GM13977 (cell line): ENCODE results near the gene IL17REL.

Experiments used
- DNase-seq: peaks from one replicate; pipeline ENCODE4 v3.0.0; 2012; ENCODE audit warnings: low spot score
- in situ Hi-C: fragments of 300-500 bp; cut with MboI; formaldehyde crosslinking; loops from one replicate; pipeline ENCODE4 v1.12.0; 2022; ENCODE audit warnings: low sequenced_read_pairs, low pct_unique_long_range_greater_than_20kb, mixed read lengths, inconsistent platforms; ENCODE audit not compliant: unreplicated experiment
- TF ChIP-seq, protein P1 (sequence below): IDR thresholded peaks from 2 replicates; pipeline ENCODE4 v1.5.1; 2012; ENCODE audit warnings: mild to moderate bottlenecking, control low read depth; ENCODE audit not compliant: insufficient read depth; ENCODE audit errors: extremely low read depth, missing control alignments

The IL17REL gene

DNA sequence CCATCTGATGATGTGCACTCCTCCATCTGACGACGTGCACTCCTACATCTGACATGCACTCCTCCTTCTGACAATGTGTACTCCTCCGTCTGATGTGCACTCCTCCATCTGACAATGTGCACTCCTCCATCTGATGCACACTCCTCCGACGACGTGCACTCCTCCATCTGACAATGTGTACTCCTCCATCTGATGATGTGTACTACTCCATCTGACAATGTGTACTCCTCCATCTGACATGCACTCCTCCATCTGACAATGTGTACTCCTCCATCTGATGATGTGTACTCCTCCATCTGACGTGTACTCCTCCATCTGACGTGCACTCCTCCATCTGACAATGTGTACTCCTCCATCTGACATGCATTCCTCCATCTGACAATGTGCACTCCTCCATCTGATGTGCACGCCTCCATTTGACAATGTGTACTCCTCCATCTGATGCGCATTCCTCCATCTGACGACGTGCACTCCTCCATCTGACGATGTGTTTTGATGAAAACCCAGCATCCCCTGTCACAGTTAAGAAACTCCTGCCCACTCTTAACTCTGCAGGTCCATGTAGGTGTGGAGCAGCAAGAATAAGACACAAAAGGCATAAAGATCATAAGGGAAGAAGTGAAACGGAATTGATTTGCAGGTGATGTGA, 9.7 kb upstream of the IL17REL start:
- no peak for DNase-seq
- TF ChIP-seq, protein P1, sequence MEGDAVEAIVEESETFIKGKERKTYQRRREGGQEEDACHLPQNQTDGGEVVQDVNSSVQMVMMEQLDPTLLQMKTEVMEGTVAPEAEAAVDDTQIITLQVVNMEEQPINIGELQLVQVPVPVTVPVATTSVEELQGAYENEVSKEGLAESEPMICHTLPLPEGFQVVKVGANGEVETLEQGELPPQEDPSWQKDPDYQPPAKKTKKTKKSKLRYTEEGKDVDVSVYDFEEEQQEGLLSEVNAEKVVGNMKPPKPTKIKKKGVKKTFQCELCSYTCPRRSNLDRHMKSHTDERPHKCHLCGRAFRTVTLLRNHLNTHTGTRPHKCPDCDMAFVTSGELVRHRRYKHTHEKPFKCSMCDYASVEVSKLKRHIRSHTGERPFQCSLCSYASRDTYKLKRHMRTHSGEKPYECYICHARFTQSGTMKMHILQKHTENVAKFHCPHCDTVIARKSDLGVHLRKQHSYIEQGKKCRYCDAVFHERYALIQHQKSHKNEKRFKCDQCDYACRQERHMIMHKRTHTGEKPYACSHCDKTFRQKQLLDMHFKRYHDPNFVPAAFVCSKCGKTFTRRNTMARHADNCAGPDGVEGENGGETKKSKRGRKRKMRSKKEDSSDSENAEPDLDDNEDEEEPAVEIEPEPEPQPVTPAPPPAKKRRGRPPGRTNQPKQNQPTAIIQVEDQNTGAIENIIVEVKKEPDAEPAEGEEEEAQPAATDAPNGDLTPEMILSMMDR = no peak
- in situ Hi-C loops = no loop called here

DNA sequence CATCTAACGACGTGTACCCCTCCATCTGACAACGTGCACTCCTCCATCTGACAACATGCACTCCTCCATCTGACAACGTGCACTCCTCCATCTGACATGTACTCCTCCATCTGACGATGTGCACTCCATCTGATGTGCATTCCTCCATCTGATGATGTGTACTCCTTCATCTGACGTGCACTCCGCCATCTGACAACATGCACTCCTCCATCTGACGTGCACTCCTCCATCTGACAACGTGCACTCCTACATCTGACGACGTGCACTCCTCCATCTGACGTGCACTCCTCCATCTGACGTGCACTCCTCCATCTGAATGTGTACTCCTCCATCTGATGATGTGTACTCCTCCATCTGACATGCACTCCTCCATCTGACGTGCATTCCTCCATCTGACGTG, 8.0 kb upstream of the IL17REL start:
- DNase-seq = no peak
- TF ChIP-seq, protein P1 = no peak
- in situ Hi-C loops = no loop called here

DNA sequence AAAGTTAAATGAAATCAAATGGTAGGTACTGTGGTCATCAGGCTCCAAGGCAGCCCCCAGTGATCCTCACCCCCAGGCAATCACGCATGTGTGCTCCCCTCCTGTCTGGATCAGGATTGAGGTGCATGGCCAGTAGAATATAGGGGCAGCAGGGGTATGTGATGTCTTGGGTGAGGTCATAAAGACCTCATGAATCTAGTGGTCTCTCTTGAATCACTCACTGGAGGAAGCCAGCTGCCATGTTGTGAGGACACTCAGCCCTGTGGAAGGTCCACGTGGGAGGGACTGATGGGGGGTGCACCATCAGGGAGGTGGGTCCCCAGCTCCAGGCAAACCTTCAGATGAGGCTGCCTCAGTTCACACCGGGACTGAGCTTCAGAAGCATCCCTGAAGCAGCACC, 6.8 kb upstream of the IL17REL start:
- DNase-seq = no peak
- in situ Hi-C loops = no loop called here
- TF ChIP-seq, protein P1 = no peak

DNA sequence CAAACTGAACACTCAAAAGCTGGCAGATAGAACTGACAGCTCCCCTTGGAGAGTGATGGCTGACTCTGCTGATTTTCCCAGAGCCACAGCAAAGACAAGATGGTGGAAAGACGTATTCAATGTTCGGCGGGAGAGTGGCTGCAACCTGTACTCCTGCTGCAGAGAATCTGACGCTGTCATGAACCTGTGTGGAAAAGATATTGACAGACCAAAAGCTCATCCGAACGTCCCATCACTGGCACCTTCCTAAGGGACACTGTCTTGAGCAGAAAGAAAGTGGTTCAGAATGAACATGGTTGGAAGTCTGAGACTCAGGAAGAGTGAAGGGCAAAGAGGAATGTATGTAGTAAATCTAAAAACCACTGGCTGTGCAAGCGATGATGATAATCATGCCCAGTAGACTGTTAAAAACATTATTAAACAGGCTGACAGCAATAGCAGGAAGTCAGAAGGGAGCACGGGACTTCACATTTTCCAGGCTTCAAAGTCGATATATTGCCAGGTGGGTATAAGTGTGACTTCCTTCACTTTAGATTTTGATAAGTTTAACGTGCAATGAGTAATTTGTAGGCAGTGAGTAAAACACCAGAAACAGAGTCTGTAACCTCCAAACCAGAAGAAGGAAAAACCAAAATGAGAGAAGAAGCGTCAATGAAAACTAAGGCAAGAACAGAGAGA, 6.2 kb upstream of the IL17REL start:
- no peak for DNase-seq
- TF ChIP-seq, protein P1 = no peak
- in situ Hi-C loops = no loop called here

DNA sequence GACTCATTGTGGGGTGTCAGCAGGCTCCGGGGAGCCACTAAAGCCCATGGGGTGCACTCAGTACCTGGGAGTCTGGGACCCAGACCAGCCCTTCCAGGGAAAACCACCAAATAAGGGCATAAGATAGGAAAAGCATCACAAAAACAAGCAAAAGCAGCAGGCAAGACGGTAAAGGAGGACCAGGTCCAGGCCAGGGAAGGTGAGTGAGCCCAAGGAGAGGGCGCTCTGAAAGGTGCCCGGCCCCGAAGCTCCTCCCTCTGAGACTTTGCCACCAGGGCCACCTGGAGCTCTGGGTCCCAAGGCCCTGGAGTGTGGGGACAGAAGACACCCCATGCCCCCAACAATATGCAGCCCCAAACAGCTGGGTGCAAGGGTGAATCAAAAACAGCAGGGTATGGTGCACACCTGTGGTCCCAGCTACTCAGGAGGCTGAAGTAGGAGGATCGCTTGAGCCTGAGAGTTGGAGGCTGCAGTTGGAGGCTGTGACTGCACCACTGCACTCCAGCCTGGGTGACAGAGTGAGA, 5.2 kb upstream of the IL17REL start:
- TF ChIP-seq, protein P1 = no peak
- in situ Hi-C loops = no loop called here
- DNase-seq = no peak

DNA sequence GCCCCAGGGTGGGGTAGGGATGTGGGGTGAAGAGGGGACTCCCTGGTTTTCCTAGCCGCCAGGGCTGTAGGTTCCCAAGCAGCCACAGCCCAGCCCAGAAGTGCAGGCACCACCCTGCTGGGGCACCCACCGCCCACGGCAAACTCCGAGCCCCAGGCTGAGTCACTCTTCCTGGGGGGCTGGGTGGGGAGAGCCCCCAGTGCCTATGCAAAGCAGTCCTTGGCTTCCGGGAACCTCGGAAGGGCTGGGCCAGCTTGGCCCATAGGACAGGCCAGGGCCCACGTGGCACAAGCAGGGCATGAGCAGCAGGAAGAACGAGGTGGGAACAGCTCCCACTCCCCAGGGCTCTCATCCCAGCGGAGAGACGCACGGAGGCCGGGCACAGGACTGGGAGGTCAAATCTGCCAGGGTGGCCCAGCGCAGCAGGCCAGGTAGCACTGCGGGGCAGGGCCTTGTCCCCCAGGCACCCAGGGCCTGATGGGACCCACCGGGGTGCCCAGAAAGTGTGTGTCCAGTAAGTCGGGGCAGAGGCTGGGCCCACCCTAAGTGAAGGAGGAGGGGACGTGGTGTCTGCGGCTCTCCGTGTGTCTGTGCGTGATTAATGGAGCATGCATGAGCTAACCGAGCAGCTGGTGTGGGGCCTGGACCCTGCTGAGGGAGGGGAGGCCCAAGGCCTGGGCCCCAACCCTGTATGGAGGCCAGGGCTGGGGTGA, 4.6 kb upstream of the IL17REL start:
- TF ChIP-seq, protein P1 = no peak
- DNase-seq = peak; percentile 89
- in situ Hi-C loops = no loop called here
